ENCODE measurements around the gene ARHGEF17.

The ARHGEF17 gene

DNA sequence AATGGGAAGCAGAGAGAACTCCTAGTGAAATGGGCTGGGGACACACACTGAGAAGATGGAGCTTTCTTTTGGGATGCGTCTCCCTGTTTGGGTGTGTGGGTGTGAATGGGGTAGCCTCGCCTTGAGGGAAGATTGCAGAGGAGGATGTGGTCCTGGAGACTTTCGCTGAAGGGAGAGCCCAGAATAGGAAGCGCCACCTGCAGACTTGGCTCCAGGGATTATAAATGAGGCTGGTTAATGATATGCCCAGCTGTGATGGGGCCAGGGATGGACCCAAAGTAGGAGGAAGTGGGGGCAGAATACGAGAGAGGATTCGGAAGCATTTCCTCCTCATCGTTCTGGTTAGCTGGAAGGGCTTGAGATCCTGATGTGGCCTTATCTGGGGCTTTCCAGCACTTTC, 81.8 kb downstream of the ARHGEF17 start:
- DNase-seq, result no peak
- TF ChIP-seq EZH2phosphoT487 (IDR thresholded peaks at IDR 0.05; ENCODE audit: low read length) (no peak), EZH2 (optimal IDR thresholded peaks at IDR 0.05; ENCODE audit: low read depth, low read length) (no peak)
- TF ChIP-seq, protein P1, sequence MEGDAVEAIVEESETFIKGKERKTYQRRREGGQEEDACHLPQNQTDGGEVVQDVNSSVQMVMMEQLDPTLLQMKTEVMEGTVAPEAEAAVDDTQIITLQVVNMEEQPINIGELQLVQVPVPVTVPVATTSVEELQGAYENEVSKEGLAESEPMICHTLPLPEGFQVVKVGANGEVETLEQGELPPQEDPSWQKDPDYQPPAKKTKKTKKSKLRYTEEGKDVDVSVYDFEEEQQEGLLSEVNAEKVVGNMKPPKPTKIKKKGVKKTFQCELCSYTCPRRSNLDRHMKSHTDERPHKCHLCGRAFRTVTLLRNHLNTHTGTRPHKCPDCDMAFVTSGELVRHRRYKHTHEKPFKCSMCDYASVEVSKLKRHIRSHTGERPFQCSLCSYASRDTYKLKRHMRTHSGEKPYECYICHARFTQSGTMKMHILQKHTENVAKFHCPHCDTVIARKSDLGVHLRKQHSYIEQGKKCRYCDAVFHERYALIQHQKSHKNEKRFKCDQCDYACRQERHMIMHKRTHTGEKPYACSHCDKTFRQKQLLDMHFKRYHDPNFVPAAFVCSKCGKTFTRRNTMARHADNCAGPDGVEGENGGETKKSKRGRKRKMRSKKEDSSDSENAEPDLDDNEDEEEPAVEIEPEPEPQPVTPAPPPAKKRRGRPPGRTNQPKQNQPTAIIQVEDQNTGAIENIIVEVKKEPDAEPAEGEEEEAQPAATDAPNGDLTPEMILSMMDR (IDR thresholded peaks at IDR 0.05; ENCODE audit: low read length), result no peak
- Histone ChIP-seq H3K36me3 (replicated peaks; ENCODE audit: insufficient read depth, low read length) (no peaks in the 10 kb centered on the region), H2AFZ (ENCODE audit: low read length) (no peak overlapping the region), H3K9me2 (replicated peaks; ENCODE audit: insufficient read depth, low read length) (no peaks in the 10 kb centered on the region), H3K79me2 (ENCODE audit: low read length) (peaks cover 40% of the 10 kb centered on the region), H3K9ac (ENCODE audit: low read length) (no peak overlapping the region), H3K9me3 (replicated peaks; ENCODE audit: insufficient read depth, low read length) (no peaks in the 10 kb centered on the region), H3K4me2 (ENCODE audit: low read depth, low read length) (no peak overlapping the region), H4K20me1 (ENCODE audit: insufficient read depth, low read length) (no peaks in the 10 kb centered on the region; the same call in 1 of the 2 replicates), H3K4me3 (ENCODE audit: low read length) (no peak overlapping the region), H3K27ac (ENCODE audit: low read length) (no peak overlapping the region), H3K4me1 (ENCODE audit: low read length) (no peaks in the 10 kb centered on the region), H3K27me3 (replicated peaks; ENCODE audit: insufficient read depth, low read length) (no peaks in the 10 kb centered on the region), H3F3A (ENCODE audit: insufficient read depth, low read length) (no peaks in the 10 kb centered on the region)

DNA sequence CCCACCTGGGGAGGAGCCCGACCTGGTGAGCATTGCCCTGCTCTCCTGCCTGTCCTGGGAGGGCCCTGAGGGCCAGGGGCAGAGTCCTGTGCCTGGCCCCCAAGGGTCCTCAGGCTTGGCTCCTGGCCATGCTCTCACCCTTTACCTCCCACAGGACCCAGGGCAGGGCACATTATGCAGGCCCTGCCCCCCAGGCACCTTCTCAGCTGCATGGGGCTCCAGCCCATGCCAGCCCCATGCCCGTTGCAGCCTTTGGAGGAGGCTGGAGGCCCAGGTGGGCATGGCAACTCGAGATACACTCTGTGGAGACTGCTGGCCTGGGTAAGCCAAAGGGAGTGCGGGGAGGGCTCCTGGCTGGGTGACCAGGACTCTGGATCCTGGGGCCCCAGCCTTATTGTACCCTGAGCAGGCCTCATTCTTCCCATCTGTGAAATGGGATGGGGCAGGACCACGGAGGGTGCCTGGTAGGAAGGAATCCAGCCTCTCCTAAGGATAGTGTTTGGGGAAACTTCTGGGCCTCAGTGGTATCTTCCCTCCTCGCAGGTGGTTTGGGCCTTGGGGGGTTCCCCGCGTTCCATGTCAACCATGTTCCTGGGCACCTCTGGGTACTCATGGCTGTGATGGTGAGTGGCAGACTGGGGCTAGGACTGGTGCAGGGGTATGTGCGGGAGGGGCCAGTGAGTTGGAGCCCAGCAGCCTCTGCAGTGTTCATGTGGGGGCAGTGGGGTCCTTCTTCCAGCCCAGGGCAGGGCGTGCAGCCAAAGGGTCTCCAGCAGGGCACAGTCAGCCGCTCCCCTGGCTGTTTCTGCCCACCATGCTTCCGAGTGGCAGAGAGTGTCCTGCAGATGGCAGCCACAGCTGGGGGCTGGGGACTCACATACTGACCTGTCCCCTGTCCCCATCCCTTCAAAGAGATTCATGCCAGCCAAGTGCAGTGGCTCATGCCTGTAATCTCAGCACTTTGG, 82.8 kb downstream of the ARHGEF17 start:
- Histone ChIP-seq H3F3A (ENCODE audit: insufficient read depth, low read length) (no peaks in the 10 kb centered on the region), H3K9me2 (replicated peaks; ENCODE audit: insufficient read depth, low read length) (no peaks in the 10 kb centered on the region), H3K4me2 (ENCODE audit: low read depth, low read length) (no peak overlapping the region), H2AFZ (ENCODE audit: low read length) (no peak overlapping the region), H3K9me3 (replicated peaks; ENCODE audit: insufficient read depth, low read length) (no peaks in the 10 kb centered on the region), H3K4me1 (ENCODE audit: low read length) (no peaks in the 10 kb centered on the region), H3K27me3 (replicated peaks; ENCODE audit: insufficient read depth, low read length) (no peaks in the 10 kb centered on the region), H4K20me1 (ENCODE audit: insufficient read depth, low read length) (no peaks in the 10 kb centered on the region; the same call in 1 of the 2 replicates), H3K9ac (ENCODE audit: low read length) (no peak overlapping the region), H3K79me2 (ENCODE audit: low read length) (peaks cover 31% of the 10 kb centered on the region), H3K27ac (ENCODE audit: low read length) (no peak overlapping the region), H3K4me3 (ENCODE audit: low read length) (no peak overlapping the region), H3K36me3 (replicated peaks; ENCODE audit: insufficient read depth, low read length) (no peaks in the 10 kb centered on the region)
- TF ChIP-seq, protein P1 (IDR thresholded peaks at IDR 0.05; ENCODE audit: low read length), result no peak
- TF ChIP-seq EZH2phosphoT487 (IDR thresholded peaks at IDR 0.05; ENCODE audit: low read length) (no peak), EZH2 (optimal IDR thresholded peaks at IDR 0.05; ENCODE audit: low read depth, low read length) (no peak)
- DNase-seq, result no peak

DNA sequence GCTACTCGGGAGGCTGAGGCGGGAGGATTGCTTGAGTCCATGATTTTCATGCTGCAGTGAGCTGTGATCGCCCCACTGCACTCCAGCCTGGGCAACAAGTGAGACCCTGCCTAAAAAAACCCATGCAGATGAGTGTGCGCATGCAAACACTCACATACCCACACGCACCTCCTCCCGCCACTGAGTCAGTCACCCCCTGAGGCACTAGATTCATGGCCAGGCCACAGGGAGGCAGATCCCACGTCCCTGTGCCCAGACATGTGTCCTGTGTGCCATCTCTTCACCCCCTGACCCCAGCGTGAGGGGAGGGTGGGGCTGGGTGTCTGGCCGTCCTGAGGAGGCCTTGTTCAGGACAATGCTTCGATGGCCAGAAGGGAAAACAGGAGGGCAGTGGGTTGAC, 83.6 kb downstream of the ARHGEF17 start:
- H3K36me3 ChIP-seq (replicated peaks; ENCODE audit: insufficient read depth, low read length), result no peaks in the 10 kb centered on the region
- H3K9me3 ChIP-seq (replicated peaks; ENCODE audit: insufficient read depth, low read length), result no peaks in the 10 kb centered on the region
- H2AFZ ChIP-seq (ENCODE audit: low read length), result no peak overlapping the region
- TF ChIP-seq EZH2phosphoT487 (IDR thresholded peaks at IDR 0.05; ENCODE audit: low read length) (no peak), EZH2 (optimal IDR thresholded peaks at IDR 0.05; ENCODE audit: low read depth, low read length) (no peak)
- TF ChIP-seq, protein P1 (IDR thresholded peaks at IDR 0.05; ENCODE audit: low read length), result no peak
- no peaks in the 10 kb centered on the region for H3F3A ChIP-seq (ENCODE audit: insufficient read depth, low read length)
- H3K9me2 ChIP-seq (replicated peaks; ENCODE audit: insufficient read depth, low read length), result no peaks in the 10 kb centered on the region
- no peaks in the 10 kb centered on the region; the same call in 1 of the 2 replicates for H4K20me1 ChIP-seq (ENCODE audit: insufficient read depth, low read length)
- no peaks in the 10 kb centered on the region for H3K4me1 ChIP-seq (ENCODE audit: low read length)
- H3K79me2 ChIP-seq (ENCODE audit: low read length), result peaks cover 23% of the 10 kb centered on the region
- H3K27ac ChIP-seq (ENCODE audit: low read length), result no peak overlapping the region
- H3K4me3 ChIP-seq (ENCODE audit: low read length), result no peak overlapping the region
- no peaks in the 10 kb centered on the region for H3K27me3 ChIP-seq (replicated peaks; ENCODE audit: insufficient read depth, low read length)
- no peak for DNase-seq
- H3K4me2 ChIP-seq (ENCODE audit: low read depth, low read length), result no peak overlapping the region
- H3K9ac ChIP-seq (ENCODE audit: low read length), result no peak overlapping the region

Data from MM.1S (cell line).